HEK293 (cell line): ENCODE measurements around the gene PBRM1.

ENCODE experiments used
- CTCF ChIA-PET: fragments of 350-600 bp; formaldehyde crosslinking; extraction: SDS; loops from one replicate; lab custom pipeline; 2021; ENCODE audit warnings: antibody characterized with exemption; lab: Yijun Ruan, JAX
- POLR2A ChIA-PET: fragments of 300-600 bp; formaldehyde crosslinking; extraction: SDS; loops from one replicate; lab custom pipeline; 2020; ENCODE audit warnings: antibody characterized with exemption, inconsistent platforms; lab: Yijun Ruan, JAX
- H3K27ac ChIP-seq: fragments of 200-500 bp; sonication (Bioruptor generic); 2 replicates; pipeline ENCODE4 v1.5.1; 2014; ENCODE audit warnings: low read depth, low read length, control low read depth, inconsistent platforms; ENCODE audit errors: extremely low read depth
- H3K36me3 ChIP-seq, 2 experiments: fragments of 200-500 bp in 1 of 2; sonication (Bioruptor generic) in 1 of 2; 1 replicate in 1 of 2; 2 replicates in 1 of 2; pipeline ENCODE4 v1.5.1; 2014 to 2017; ENCODE audit warnings: inconsistent platforms in 2 of 2, low read length in 2 of 2; ENCODE audit not compliant: control insufficient read depth in 2 of 2, insufficient read depth in 1 of 2
- H3K4me1 ChIP-seq: fragments of 200-500 bp; sonication (Bioruptor generic); 2 replicates; pipeline ENCODE4 v1.5.1; 2014; ENCODE audit warnings: mild to moderate bottlenecking, low read length, inconsistent platforms; ENCODE audit not compliant: control insufficient read depth, insufficient read depth
- H3K4me3 ChIP-seq: 2 replicates; pipeline ENCODE4 v1.5.1; 2011; ENCODE audit warnings: low read depth, mild to moderate bottlenecking, control low read depth, low read length, moderate library complexity
- H3K9me3 ChIP-seq: fragments of 200-500 bp; sonication (Bioruptor generic); 2 replicates; pipeline ENCODE4 v1.5.1; 2014; ENCODE audit warnings: low read depth, low read length, inconsistent platforms; ENCODE audit not compliant: control insufficient read depth, insufficient read depth
- EGR2 ChIP-seq: fragments of 450-650 bp; formaldehyde crosslinking; IDR thresholded peaks from 2 replicates; pipeline ENCODE4 v1.5.1; 2016; ENCODE audit warnings: low read depth, missing biosample characterization, missing genetic modification characterization
- GLI2 ChIP-seq: fragments of 450-650 bp; formaldehyde crosslinking; IDR thresholded peaks from 2 replicates; pipeline ENCODE4; 2017; ENCODE audit warnings: missing biosample characterization, missing genetic modification characterization, low read depth, borderline replicate concordance
- GLIS2 ChIP-seq: fragments of 450-650 bp; formaldehyde crosslinking; IDR thresholded peaks from 2 replicates; pipeline ENCODE4 v1.5.1; 2016; ENCODE audit warnings: missing biosample characterization, missing genetic modification characterization
- HOXD13 ChIP-seq: sonication (generic); formaldehyde crosslinking; IDR thresholded peaks from 2 replicates; pipeline ENCODE4 v1.8.0; 2022; ENCODE audit warnings: missing genetic modification reagents, borderline replicate concordance
- INSM2 ChIP-seq: fragments of 450-650 bp; formaldehyde crosslinking; IDR thresholded peaks from 2 replicates; pipeline ENCODE4 v1.5.1; 2016; ENCODE audit warnings: missing biosample characterization, missing genetic modification characterization
- MZF1 ChIP-seq: fragments of 450-650 bp; formaldehyde crosslinking; IDR thresholded peaks from 2 replicates; pipeline ENCODE4 v1.5.1; 2017; ENCODE audit warnings: missing biosample characterization, missing genetic modification characterization, borderline replicate concordance
- PRDM1 ChIP-seq: fragments of 450-650 bp; formaldehyde crosslinking; IDR thresholded peaks from 2 replicates; pipeline ENCODE4; 2016; ENCODE audit warnings: missing biosample characterization, missing genetic modification characterization
- REST ChIP-seq: fragments of 450-650 bp; formaldehyde crosslinking; IDR thresholded peaks from 2 replicates; pipeline ENCODE4 v1.5.1; 2016; ENCODE audit warnings: missing biosample characterization, missing genetic modification characterization
- SCRT1 ChIP-seq: fragments of 450-650 bp; formaldehyde crosslinking; IDR thresholded peaks from 2 replicates; pipeline ENCODE4 v1.5.1; 2016; ENCODE audit warnings: missing biosample characterization, missing genetic modification characterization, borderline replicate concordance
- ZEB2 ChIP-seq: fragments of 450-650 bp; formaldehyde crosslinking; IDR thresholded peaks from 2 replicates; pipeline ENCODE4 v1.5.1; 2016; ENCODE audit warnings: missing biosample characterization, missing genetic modification characterization
- ZFHX2 ChIP-seq: fragments of 450-650 bp; formaldehyde crosslinking; conservative IDR thresholded peaks from 2 replicates; pipeline ENCODE4 v1.5.1; 2016; ENCODE audit warnings: missing biosample characterization, missing genetic modification characterization
- ZNF174 ChIP-seq: fragments of 450-650 bp; formaldehyde crosslinking; IDR thresholded peaks from 2 replicates; pipeline ENCODE4 v1.5.0; 2017; ENCODE audit warnings: missing biosample characterization, mild to moderate bottlenecking, missing genetic modification characterization
- ZNF302 ChIP-seq: fragments of 450-650 bp; formaldehyde crosslinking; IDR thresholded peaks from 2 replicates; pipeline ENCODE4 v1.5.1; 2016; ENCODE audit warnings: missing biosample characterization, missing genetic modification characterization, low read depth
- ZNF366 ChIP-seq: fragments of 450-650 bp; formaldehyde crosslinking; conservative IDR thresholded peaks from 2 replicates; pipeline ENCODE4 v1.5.1; 2016; ENCODE audit warnings: missing biosample characterization, missing genetic modification characterization
- ZNF398 ChIP-seq: fragments of 450-650 bp; formaldehyde crosslinking; IDR thresholded peaks from 2 replicates; pipeline ENCODE4 v1.5.1; 2017; ENCODE audit warnings: missing biosample characterization, missing genetic modification characterization
- ZNF529 ChIP-seq: fragments of 450-650 bp; formaldehyde crosslinking; IDR thresholded peaks from 2 replicates; pipeline ENCODE4 v1.5.1; 2017; ENCODE audit warnings: missing genetic modification characterization, missing biosample characterization; ENCODE audit not compliant: insufficient replicate concordance
- ZNF626 ChIP-seq: fragments of 450-650 bp; sonication (Bioruptor Pico); formaldehyde crosslinking; IDR thresholded peaks from 2 replicates; pipeline ENCODE4 v1.5.1; 2018; ENCODE audit warnings: missing biosample characterization, missing genetic modification characterization, inconsistent platforms
- ZNF645 ChIP-seq: fragments of 450-650 bp; formaldehyde crosslinking; IDR thresholded peaks from 2 replicates; pipeline ENCODE4; 2016; ENCODE audit warnings: missing biosample characterization, missing genetic modification characterization
- ZNF677 ChIP-seq: fragments of 450-650 bp; IDR thresholded peaks from 2 replicates; pipeline ENCODE4 v1.5.0; 2018; ENCODE audit warnings: missing biosample characterization, mild to moderate bottlenecking, missing genetic modification characterization, moderate library complexity
- ZNF704 ChIP-seq: fragments of 450-650 bp; formaldehyde crosslinking; IDR thresholded peaks from 2 replicates; pipeline ENCODE4 v1.5.1; 2016; ENCODE audit warnings: missing biosample characterization, missing genetic modification characterization
- ZNF777 ChIP-seq: fragments of 450-650 bp; formaldehyde crosslinking; IDR thresholded peaks from 2 replicates; pipeline ENCODE4 v1.5.1; 2017; ENCODE audit warnings: missing biosample characterization, missing genetic modification characterization, borderline replicate concordance
- ZNF785 ChIP-seq: fragments of 450-650 bp; formaldehyde crosslinking; IDR thresholded peaks from 2 replicates; pipeline ENCODE4 v1.5.1; 2016; ENCODE audit warnings: missing biosample characterization, missing genetic modification characterization
- ZSCAN30 ChIP-seq: fragments of 450-650 bp; IDR thresholded peaks from 2 replicates; pipeline ENCODE4 v1.5.1; 2018; ENCODE audit warnings: missing biosample characterization, mild to moderate bottlenecking, missing genetic modification characterization, moderate library complexity
- ZXDB ChIP-seq: fragments of 450-650 bp; formaldehyde crosslinking; IDR thresholded peaks from 2 replicates; pipeline ENCODE4 v1.5.1; 2016; ENCODE audit warnings: missing biosample characterization, missing genetic modification characterization

PBRM1 gene

GRCh38 chr3:52520716-52521487 is 164.8 kb downstream of the PBRM1 start (continued):
- TF ChIP-seq ZXDB (tag by site-specific recombination) (no peak), ZNF677 (tag by site-specific recombination) (no peak), PRDM1 (tag by site-specific recombination) (no peak), ZEB2 (no peak), GLIS2 (tag by site-specific recombination) (no peak), ZNF366 (tag by site-specific recombination) (no peak), ZNF777 (tag by site-specific recombination) (no peak)

- H3K36me3 ChIP-seq: peaks cover 0 to 18% of the 10 kb centered on the region in 2 experiments; a peak in 1 of 3 replicates
- no peaks in the 10 kb centered on the region for H3K4me1 ChIP-seq
- no peaks in the 10 kb centered on the region for H3K9me3 ChIP-seq
- no peak overlapping the region for H3K27ac ChIP-seq
- CTCF ChIA-PET: no interaction called here
- no peak for TF ChIP-seq ZNF626 (tag by site-specific recombination)
- TF ChIP-seq ZNF398: no peak
- TF ChIP-seq GLI2 (tag by site-specific recombination): no peak
- TF ChIP-seq ZNF704 (tag by site-specific recombination): no peak
- no peak for TF ChIP-seq INSM2 (tag by site-specific recombination)
- no peak for TF ChIP-seq ZNF529 (tag by site-specific recombination)
- TF ChIP-seq ZNF645 (tag by site-specific recombination): no peak
- TF ChIP-seq GLIS2 (tag by site-specific recombination): no peak
- no peak for TF ChIP-seq ZFHX2 (tag by site-specific recombination)
- no peak for TF ChIP-seq SCRT1
- no peak for TF ChIP-seq ZNF174
- TF ChIP-seq HOXD13 (CRISPR knock-in tag): no peak
- no peak for TF ChIP-seq REST (tag by site-specific recombination)
- TF ChIP-seq MZF1: no peak
- TF ChIP-seq ZSCAN30: no peak
- TF ChIP-seq ZNF302 (tag by site-specific recombination): no peak
- TF ChIP-seq ZNF785 (tag by site-specific recombination): no peak
- TF ChIP-seq EGR2 (tag by site-specific recombination): no peak
- POLR2A ChIA-PET: no interaction called here
- H3K4me3 ChIP-seq: no peak overlapping the region
Observed at GRCh38 chr3:52520141-52520667, 165.5 kb downstream of the PBRM1 start.
